COR-L47 (cell line): ENCODE measurements around the gene PITX1.

Experiments
- DNase-seq: peaks from one replicate; lab custom pipeline; 2025; lab: John Stamatoyannopoulos, UW

Gene PITX1

DNA sequence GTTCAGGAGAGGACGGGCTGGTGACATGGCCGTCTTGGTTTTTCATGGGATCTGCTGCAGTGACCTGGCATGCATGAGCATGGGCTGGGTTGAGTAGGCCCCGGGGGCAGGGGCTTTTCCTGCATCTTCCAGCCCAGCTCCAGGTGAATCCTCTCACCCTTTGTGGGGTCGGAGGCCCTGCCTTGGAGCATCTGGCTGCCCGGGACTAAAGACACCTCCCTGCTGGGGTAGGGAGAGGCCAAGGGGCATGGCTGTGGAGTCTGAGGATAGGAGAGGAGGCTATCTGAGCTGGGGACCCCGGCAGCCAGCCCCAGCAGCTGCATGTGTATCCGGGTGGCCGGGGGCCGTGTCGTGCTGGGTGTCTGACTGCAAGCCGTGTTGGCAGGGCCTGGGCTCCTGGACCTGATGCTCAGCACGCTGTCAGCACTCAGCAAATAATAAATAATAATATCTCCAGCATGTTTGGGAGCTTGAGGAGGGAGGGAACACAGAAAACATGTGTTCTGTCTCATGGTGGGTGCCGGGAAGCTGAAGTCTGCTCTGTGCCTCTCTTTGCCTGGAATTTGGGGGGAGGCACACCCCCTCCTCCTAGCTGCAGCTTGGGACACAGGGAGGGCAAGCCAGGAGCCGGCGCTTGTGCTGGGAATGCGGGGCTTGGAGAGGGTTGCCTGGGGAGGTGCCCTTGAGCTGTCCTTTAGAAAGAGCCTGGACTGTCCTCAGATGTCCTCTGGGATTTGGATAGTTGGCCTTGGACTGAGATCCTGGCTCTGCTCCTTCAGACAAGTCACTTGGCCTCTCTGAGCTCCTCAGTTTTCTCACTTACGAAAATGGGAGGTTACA lies 28.4 kb upstream of the PITX1 start:
- no peak for DNase-seq

GRCh38 chr5:135061001-135061400 lies 27.0 kb upstream of the PITX1 start:
- DNase-seq: no peak

GRCh38 chr5:135060021-135060420 lies 26.0 kb upstream of the PITX1 start:
- no peak for DNase-seq

GRCh38 chr5:135059000-135059923 lies 25.2 kb upstream of the PITX1 start:
- no peak for DNase-seq

DNA sequence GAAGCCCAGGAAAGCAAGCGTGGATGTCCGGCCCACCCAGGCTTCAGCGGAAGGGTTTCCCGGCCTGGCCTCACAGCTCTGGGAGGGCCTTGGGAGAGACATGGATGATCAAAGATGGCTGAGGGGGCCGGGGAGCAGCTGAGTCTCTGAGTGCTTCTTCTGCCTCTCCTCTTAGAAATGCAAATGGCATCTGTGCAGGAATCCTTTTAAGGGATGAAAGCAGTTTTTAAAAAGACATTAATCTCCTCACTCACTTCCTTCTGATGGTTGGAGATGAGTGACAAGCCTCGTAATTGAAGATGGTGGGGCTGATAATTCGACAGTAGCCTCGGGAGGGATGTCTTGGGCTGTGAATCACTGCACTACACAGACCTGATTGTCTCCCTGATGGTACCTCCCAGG lies 24.3 kb upstream of the PITX1 start:
- DNase-seq: no peak

- no peak for DNase-seq
Measured at GRCh38 chr5:135057233-135057632, 23.2 kb upstream of the PITX1 start.

GRCh38 chr5:135056316-135057030 lies 22.4 kb upstream of the PITX1 start:
- DNase-seq: no peak

- no peak for DNase-seq
Measured at GRCh38 chr5:135055396-135055795, 21.4 kb upstream of the PITX1 start.

GRCh38 chr5:135054546-135054945 lies 20.5 kb upstream of the PITX1 start:
- DNase-seq: no peak

- DNase-seq: no peak
Measured at GRCh38 chr5:135053989-135054388, 20.0 kb upstream of the PITX1 start.

- DNase-seq: peak; percentile 27
Measured at GRCh38 chr5:135053278-135053677, 19.2 kb upstream of the PITX1 start.

- DNase-seq: no peak
Measured at GRCh38 chr5:135052511-135053145, 18.6 kb upstream of the PITX1 start.

DNA sequence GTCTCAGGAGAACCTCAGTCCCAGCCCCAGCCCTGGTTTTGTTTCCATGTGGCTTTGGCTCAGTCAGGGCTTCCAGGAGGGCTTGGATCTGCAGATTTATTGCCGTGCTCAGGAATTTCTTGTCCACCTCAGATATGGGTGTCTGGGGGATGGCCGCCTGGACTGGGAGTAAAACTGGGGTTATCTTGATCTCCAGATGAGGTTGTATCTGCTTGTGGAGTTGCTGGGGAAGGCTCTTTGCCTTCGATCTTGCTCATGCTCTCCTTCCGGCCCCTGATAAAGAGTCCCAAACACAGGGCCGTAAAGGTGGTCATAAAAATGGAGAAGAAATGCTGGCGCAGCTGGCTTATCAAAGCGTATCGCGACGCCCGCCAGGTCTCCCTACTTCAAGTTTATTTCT lies 17.8 kb upstream of the PITX1 start:
- no peak for DNase-seq

GRCh38 chr5:135051399-135051798 lies 17.4 kb upstream of the PITX1 start:
- no peak for DNase-seq

DNA sequence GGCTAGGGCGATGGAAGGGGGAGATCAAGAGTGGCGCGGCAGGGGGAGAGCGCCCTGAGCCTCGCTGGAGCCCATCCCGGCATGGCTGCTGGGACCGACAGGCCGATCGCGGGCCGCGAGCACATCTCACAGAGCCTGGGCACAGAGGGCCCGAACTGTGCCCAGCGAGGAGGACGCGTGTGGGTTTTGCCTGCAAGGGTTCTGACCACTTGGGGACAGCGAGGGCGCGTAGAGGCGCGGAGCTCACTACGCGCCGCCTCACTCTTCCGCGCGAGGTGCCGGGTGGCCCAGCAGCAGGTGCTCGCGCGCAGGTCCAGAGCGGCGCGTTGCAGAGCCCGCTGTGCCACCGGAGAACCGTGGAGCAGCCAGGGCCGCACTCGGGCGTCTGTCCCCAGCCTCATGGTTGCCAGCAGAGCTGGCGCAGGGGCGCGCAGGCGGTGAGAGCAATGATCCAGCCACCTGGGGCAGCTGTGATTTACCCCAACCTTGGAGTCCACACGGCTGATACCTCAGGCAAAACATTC lies 16.3 kb upstream of the PITX1 start:
- DNase-seq: no peak

- no peak for DNase-seq
Measured at GRCh38 chr5:135048930-135049329, 14.9 kb upstream of the PITX1 start.

- no peak for DNase-seq
Measured at GRCh38 chr5:135048286-135048685, 14.3 kb upstream of the PITX1 start.

DNA sequence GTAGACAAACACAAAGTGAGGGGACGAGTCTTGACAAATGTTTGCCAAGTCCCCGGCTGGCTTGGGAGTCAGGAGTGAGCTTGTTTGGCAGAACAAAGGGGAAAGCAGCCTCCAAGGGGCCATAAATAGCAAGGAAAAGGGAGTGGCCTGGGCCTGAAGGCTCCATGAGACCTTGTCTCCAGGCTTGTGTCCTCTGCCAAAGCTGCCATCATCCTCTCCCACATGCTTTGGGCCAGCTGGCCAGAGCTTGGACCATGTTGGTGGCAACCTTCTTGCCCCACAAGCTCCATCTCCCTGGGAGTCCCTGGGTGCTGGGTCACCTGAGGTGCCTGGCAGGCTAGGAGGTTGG lies 13.3 kb upstream of the PITX1 start:
- DNase-seq: no peak

GRCh38 chr5:135046661-135047346 lies 12.8 kb upstream of the PITX1 start:
- DNase-seq: no peak

- DNase-seq: no peak
Measured at GRCh38 chr5:135045488-135045887, 11.5 kb upstream of the PITX1 start.

DNA sequence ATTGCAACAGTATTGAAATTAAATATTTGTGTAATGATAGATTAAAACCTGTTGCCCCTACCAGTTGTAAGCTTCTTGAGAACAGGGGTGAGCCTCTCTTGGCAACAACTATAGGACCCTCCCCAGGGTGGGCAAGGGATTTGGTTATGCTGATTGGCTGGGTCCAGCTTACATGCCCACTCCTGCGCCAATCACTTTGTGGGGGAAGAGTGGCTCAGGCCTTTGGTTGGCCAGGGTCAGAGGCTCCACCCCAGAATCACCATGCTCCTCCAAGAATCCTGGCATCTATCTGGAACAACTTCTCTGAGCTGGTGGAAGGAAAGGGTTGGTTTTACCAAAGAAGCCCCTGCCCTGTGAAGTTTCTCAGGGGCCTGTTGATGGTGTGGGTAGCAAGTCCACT lies 8.6 kb upstream of the PITX1 start:
- no peak for DNase-seq
